Measurements from ENCODE around the gene SENP5.
"Not testable (repeated sequence)": the region's sequence is repeated elsewhere in the genome, so short reads cannot be mapped to it uniquely, and the experiment has no call there.

Gene SENP5, protein sequence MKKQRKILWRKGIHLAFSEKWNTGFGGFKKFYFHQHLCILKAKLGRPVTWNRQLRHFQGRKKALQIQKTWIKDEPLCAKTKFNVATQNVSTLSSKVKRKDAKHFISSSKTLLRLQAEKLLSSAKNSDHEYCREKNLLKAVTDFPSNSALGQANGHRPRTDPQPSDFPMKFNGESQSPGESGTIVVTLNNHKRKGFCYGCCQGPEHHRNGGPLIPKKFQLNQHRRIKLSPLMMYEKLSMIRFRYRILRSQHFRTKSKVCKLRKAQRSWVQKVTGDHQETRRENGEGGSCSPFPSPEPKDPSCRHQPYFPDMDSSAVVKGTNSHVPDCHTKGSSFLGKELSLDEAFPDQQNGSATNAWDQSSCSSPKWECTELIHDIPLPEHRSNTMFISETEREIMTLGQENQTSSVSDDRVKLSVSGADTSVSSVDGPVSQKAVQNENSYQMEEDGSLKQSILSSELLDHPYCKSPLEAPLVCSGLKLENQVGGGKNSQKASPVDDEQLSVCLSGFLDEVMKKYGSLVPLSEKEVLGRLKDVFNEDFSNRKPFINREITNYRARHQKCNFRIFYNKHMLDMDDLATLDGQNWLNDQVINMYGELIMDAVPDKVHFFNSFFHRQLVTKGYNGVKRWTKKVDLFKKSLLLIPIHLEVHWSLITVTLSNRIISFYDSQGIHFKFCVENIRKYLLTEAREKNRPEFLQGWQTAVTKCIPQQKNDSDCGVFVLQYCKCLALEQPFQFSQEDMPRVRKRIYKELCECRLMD

DNA sequence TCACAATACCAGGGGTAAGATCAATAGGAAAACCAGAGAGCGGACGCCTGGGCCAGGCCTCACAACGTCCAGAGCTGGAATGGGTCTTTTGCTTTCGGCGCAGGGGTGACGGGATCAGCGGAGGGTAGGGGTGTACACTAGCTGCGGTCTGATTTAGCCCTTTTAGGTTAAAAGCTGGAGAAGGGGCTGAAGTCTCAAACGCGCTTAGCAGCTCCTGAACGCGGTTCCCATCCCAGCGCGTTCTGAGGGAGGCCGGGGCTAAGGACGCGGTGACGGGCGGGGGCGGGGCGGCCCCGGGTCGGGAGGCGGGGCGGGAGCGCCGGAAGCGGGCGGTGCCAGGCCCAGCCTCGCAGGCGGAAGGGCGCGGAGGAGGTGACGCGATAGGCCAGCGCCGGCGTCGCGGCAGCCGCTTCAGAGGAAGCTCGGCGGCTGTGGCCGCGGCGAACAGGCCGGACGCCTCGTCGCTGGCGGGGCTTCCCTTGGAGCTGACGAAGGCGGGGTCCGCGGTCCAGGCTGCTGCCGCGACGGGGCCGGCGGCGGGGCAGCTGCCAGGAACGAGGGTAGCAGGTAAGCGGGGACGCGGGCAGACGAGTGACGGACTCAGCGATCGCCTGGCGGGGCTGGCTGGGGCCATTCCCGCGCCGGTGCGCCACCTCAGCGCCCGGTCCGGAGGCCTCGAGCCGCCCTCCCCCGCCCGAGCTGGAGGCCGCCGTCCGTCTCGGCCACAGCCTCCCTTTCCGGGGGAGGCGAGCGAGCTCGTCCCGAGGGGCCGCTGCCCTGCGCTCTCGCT lies at the start of gene SENP5:
Gene SENP5, plus strand, starts transcription at position 414 of the 790 bp plus-strand sequence. CDS start 17,262 bp downstream, outside the sequence.
- peak; percentile 94 for DNase-seq

DNA sequence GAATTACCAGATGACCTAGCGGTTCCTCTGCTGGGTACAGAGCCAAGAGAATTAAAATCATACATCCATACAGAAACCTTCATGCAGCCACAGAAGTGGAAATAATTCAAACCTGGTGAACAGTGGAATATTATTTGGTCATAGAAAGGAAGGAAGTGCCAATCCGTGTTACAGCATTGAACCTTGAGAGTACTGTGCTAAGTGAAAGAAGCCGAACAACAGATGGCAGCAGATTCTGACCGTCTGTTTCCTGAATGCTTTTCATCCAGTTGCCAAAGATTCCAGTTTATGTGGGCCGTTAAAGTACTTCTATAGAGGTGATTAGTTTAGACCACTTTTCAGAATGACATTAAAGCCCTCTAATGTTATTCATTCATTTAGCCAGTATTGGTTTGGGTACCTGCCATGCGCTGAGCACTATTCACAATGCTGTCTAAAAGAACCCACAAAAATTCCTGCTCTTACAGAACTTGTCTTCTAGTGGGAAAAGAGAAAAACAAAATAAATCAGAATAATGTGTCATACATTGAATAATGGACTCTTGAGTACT lies 45.8 kb upstream of the SENP5 start:
- no peak for DNase-seq

DNA sequence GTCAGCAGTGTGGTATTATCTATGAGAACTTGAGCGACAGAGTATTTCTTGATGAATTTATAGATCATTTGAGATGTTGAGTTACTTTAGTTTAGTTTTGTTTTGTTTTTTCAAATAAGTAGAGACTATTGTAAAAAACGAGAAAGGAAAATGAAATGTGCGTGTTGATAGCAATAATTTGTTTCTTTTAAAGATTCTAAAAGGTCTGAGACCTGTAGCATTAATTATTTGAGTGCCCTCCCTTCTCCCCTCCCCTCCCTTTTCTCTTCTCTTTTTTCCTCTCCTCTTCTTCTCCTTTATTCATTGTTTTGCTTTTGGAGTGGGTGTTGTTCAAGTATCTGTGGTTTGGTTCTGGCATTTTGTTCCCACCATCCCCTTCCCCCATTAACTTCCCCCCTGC lies 38.1 kb upstream of the SENP5 start:
- DNase-seq: not testable (repeated sequence)

DNA sequence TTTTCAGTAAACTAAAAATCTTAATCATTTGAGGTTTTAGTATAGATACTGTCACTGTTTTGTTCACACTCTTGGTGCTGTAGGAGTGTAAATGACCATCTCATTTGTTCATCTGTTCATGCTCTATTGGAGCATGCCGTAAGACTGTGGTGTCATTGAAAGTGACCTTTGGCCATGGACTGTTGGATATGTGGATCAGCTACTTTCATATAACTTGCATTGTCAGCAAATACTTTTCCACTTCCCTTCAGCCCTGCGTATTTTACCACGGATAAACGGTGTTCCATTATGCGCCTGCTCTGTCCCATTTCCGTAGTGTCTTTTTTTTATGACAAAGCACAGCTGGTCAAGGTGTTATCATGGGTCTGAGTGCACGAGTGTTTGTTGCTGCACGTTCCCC lies 32.6 kb upstream of the SENP5 start:
- peak; percentile 20 for DNase-seq

DNA sequence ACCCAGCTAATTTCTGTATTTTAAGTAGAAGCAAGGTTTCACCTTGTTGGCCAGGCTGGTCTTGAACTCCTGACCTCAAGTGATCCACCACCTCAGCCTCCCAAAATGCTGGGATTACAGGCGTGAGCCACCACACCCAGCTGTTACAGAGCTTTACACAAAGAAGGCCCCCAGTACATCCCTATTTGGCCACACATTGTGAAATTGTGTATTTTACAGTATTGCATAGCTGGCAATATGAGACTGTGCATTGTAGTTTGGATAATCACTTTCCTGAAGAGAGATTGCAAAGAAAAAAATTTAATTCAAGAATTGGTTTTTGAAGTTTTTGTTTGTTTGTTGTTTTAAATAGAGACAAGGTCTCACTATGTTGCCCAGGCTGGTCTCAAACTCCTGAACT lies 31.1 kb upstream of the SENP5 start:
- DNase-seq: not testable (repeated sequence)

DNA sequence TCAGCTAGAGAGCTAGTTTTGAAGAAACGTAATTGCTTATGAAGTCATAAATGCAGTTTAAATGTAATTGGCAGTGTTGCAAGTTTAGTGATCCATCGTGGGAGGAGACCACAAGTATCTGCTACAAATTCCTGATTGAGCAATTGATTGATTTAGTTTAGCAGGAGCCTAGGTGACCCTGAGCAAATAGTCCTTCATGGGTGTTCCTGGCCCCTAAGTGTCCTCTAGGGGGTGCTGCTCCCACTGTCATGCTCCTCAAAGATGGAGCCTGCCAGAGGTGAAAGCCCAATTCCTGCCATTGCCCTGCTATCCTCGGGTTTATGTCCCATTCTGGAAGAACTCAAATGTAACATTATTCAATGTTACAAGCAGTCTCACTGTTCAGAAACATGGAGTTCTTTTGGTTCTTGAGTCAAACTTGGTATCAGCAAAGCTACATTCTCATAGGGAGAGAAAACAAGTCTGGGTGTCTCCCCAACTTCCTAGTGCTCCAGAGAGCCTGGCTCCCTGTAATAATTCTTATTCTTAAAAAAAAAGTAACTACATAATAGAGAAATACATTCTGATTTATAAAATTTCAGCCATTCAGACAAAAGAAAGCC lies 29.8 kb upstream of the SENP5 start:
- peak; percentile 49 for DNase-seq

DNA sequence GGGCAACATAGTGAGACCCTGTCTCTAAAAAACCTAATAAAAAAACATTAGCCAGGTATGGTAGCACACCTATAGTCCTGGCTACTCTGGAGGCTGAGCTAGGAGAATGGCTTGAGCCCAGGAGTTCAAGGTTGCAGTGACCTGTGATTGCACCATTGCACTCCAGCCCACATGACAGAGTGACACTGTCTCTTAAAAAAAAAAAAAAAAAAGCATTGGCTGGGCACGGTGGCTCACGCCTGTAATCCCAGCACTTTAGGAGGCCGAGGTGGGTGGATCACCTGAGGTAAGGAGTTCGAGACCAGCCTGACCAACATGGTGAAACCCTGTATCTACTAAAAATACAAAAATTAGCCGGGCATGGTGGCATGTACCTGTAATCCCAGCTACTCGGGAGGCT lies 28.4 kb upstream of the SENP5 start:
- not testable (repeated sequence) for DNase-seq

DNA sequence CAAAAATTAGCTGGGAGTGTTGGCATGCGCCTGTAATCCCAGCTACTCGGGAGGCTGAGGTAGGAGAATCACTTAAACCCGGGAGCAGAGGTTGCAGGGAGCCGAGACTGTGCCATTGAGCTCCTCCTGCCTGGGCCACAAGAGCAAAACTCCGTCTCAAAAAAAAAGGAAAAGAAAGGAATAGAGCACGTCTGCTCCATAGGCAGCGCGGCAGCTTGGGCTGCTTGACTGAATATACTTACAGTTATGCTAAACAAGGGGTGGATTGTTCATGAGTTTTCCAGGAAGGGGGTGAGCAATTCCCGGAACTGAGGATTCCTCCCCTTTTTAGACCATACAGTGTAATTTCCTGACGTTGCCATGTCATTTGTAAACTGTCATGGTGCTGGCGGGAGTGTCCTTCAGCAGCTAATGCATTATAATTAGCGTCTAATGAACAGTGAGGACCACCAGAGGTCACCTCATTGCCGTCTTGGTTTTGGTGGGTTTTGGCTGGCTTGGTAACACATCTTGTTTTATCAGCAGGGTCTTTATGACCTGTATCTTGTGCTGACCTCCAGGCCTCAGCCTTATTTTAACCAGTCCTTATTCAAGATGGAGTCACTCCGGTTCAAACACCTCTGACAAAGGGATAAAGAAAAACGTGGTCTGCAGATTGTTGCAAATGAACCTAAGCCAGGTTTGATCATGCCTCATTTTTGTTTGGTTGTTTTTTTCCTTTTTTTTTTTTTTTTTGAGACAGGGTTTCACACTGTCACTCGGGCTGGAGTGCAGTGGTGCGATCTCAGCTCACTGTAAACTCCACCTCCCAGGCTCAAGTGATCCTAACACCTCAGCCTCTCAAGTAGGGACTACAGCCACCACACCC lies 24.9 kb upstream of the SENP5 start:
- no peak for DNase-seq

DNA sequence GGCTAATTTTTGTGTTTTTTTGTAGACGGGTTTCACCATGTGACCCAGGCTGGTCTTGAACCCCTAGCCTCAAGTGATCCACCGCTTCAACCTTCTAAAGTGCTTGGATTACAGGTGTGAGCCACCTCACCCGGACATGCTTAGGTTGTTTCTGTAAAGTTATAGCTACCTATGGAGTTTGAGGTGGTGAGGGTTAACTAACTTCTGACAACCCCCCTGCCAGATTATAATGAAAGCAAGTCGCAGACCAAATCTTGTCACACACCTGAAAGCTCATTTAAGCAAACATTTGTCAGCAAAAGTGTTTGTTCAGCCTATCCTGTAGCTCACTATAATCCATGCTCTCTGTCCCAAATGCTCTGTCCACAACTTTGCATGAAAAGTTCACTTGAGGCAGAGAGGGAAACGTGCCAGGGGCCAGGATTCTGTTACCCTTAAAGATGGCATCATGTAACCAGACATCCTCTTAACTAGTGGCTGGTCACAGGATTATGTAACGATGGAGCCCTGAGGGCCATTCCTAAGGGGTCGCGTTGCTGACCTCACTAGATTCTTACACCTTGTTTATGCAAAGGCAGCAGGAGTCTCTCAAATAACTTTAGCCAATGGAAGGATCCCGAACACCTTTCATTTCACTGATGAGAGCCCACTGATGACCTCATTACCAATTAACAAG lies 24.1 kb upstream of the SENP5 start:
- DNase-seq: peak; percentile 3

DNA sequence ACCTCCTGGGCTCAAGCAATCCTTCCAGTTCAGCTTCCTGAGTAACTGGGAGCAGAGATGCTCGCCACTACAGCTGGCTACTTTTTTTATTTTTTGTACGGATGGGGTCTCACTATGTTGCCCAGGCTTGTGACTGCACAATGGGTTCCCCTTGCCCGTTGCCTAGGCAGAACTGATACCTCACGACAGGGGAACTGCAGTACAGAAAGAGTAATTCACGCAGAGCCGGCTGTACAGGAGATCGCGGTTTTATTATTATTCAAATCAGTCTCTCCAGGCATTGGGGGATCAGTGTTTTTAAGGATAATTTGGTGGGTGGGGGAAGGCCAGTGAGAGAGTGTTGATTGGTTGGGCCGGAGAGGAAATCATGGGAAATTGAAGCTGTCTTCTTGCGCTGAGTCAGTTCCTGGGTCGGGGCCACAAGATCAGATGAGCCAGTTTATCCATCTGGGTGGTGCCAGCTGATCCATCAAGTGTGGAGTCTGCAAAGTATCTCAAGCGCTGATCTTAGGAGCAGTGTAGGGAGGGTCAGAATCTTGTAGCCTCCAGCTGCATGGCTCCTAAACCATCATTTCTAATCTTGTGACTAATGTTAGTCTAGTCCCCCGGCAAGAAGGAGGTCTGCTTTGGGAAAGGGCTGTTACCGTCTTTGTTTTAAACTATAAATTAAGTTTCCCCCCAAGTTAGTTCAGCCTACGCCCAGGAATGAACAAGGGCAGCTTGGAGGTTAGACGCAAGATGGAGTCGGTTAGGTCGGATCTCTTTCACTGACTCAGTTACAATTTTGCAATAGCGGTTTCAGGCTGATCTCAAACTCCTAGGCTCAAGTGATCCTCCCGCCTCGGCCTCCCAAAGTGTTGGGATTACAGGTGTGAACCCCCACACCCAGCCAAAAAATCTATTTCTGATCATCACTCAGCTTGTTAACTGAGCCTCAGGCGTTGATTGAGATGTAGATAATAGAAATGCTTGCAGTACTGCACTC lies 23.2 kb upstream of the SENP5 start:
- not testable (repeated sequence) for DNase-seq

DNA sequence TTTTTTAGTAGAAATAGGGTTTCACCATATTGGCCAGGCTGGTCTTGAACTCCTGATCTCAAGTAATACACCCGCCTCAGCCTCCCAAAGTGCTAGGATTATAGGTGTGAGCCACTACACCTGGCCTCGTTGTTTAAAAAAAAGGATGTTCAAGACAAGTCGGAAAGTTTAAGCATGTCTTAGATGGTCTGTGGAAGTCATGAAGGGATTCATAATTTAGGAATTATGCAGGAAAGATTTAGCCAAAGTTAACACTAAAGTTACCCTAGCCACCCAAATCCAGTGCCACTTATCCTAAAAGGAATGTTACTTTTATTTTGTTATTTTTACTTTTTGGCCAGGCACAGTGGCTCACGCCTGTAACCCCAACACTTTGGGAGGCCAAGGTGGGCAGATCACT lies 19.3 kb upstream of the SENP5 start:
- DNase-seq: not testable (repeated sequence)

DNA sequence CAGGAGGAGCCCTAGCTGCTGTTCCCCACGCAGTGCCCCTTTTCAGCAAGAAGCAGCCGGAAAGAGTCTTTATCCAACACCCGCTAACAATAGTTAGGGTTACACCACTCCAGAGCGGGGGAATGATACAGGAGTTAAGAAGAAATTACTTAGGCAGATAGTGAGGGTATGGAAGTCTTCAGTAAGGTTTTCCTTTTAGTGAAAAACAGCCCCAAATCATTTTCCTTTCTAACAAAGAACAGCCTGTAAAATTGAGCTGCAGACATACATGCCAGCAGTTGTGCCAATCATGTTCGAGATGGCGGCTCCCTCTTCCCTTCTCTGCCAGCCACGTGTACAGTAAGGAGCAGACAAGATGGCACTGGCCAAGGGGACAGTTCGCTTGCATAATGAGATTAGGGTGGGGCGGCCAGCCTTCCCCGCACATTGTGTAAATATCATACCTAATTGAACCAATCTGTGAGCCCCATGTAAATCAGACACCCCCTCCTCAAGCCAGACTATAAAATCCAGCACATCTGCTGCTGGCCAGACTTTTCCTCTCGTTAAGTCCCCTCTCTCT lies 18.5 kb upstream of the SENP5 start:
- no peak for DNase-seq

DNA sequence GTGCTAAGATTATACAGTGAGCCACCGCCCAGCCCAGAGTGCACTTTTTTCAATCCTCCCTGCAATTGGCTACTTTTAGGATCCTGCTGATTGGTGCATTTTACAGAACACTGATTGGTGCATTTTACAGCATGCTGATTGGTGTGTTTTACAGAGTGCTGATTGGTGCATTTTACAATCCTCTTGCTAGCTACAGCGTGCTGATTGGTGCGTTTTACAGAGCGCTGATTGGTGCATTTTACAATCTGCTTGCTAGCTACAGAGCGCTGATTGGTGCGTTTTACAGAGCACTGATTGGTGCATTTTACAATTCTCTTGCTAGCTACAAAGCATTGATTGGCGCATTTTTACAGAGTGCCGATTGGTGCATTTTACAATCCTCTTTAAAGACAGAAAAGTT lies 4.7 kb upstream of the SENP5 start:
- DNase-seq: peak; percentile 11

DNA sequence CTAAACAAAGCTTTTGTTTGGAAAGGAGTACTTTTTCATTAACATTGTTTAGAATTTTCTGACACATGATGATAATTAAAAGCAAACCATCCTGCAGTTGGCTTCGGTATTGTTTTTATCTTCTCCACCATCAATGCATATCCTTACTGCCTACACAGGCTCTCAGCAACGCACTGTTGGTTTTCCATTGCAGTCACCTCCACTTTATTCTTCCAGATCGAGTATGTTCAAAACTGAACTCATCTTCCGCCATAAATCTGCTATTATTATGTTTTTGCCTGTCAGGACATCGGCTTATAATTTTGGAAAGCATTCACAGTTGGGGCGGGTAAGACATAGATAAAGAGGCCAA lies 589 bp upstream of the SENP5 start:
- DNase-seq: peak; percentile 58

DNA sequence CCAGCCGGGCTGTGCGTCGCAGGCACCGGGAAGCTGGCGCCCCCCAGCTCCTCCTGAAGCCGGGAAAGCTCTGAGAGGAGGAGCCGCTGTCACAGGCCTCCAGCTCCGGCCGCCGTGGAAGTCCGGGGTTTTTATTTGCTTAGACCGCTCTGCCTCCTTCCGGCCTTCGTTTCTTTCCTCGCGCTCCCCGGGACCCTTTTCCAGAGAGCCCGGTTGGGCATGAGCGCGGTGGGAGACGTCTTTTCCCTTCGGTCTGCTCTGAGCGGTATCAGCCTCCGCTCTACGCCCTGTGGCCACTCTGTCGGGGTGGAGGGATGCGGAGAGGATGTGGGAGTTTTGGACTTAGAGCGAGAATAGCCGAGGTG lies 559 bp downstream of the SENP5 start:
- peak; percentile 59 for DNase-seq

DNA sequence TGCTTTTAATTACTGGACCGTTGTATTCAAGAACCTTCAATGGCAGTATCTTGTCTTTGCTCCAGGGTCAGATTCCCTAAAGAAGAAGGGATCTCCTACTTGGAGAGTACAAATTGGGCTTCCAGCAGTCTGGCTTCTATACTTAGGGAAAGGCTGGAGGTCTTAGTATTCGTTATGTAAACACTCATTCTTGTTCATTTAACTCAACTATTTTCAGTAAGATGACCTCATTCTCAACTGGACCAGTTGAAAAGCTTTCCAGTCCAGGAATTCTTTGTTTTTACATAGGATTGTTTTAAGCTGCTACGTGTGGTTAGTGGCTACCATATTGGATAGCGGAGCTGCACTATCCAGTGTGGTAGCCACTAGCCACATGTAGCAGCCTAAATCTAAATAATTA lies 4.6 kb downstream of the SENP5 start:
- DNase-seq: no peak

DNA sequence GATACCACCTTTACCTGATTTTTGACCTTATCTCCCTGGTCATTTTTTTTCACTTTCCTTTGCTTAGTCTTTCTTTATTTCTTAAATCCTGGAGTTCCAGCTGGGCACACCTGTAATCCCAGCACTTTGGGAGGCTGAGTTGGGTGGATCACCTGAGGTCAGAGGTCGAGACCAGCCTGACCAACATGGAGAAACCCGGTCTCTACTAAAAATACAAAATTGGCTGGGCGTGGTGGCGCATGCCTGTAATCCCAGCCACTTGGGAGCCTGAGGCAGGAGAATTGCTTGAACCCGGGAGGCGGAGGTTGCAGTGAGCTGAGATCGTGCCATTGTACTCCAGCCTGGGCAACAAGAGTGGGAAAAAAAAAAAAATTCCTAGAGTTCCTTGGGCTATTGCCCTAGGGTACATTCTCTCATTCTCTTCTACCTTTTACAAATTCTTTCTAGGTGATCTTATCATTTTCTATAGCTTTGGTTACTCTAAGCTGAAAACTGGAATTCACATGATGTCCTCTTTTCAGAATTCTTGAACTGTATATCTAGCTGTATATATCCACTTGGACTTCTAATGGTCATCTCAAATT lies 6.9 kb downstream of the SENP5 start:
- not testable (repeated sequence) for DNase-seq

DNA sequence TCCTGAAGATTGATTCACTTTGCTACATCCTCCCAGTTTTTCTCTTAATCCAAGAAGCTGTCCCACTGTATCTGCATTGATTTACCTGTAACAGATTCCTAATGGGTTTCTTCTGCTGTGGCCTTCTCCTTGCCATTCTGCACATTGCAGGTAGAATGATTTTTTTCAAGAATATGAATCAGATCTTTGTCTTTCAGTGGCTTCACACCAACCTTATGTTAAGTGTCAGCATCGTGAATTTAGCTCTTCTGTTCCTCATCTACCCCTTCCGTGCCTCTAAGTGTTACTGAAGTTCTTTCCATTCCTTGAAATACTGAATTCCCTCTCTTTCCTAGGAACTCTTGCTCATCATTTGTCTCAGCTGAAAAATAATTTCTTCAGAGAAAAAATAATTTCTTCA lies 7.5 kb downstream of the SENP5 start:
- no peak for DNase-seq

DNA sequence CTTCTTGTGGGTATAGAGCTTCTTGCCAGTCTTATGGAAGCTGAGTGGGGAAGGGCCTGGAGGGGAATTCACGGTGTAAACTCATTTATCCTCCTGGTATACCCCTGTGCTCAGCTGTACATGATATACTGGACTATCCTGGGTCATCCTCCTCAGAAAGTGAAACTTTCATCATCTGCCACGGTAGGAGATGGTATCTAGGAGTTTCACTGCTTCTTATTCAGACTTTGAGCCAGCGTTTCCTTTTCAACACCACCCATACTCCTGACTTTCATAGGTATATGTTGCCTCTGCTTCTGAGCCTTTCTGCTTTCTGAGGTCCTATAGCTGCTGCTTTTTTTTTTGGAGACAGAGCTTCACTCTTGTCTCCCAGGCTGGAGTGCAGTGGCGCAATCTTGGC lies 15.6 kb downstream of the SENP5 start:
- DNase-seq: no peak
